K562 (cell line): Measurements from ENCODE around the gene IL31.

Experiments used
- CTCF ChIP-seq, 3 experiments: IDR thresholded peaks in 2 of 3; conservative IDR thresholded peaks in 1 of 3; 2 replicates each; pipeline ENCODE4 v1.5.1; 2011 to 2012; ENCODE audit warnings: low read length in 3 of 3, mild to moderate bottlenecking in 3 of 3, control low read depth in 2 of 3, improper control_type of control experiment in 1 of 3, inconsistent platforms in 1 of 3, low read depth in 1 of 3, mixed read lengths in 1 of 3, moderate library complexity in 1 of 3; ENCODE audit not compliant: insufficient read depth in 2 of 3
- ELF1 ChIP-seq: fragments of 200-800 bp; sonication (Bioruptor generic); IDR thresholded peaks from 2 replicates; pipeline ENCODE4 v1.6.1; 2016; ENCODE audit warnings: missing genetic modification characterization, missing compliant biosample characterization
- HDAC6 ChIP-seq: IDR thresholded peaks from 2 replicates; pipeline ENCODE4 v1.6.1; 2012; ENCODE audit warnings: low read depth, mild to moderate bottlenecking, control low read depth, inconsistent platforms, low read length, moderate library complexity
- NRF1 ChIP-seq, 2 experiments: fragments of 450-650 bp; IDR thresholded peaks in 1 of 2; conservative IDR thresholded peaks in 1 of 2; 2 replicates each; pipeline ENCODE4 v1.6.1; 2014; ENCODE audit warnings: mild to moderate bottlenecking in 2 of 2
- POLR2A ChIP-seq: fragments of 450-650 bp; conservative IDR thresholded peaks from 2 replicates; pipeline ENCODE4 v1.6.1; 2016
- SMC3 ChIP-seq: conservative IDR thresholded peaks from 2 replicates; pipeline ENCODE4 v1.6.1; 2011; ENCODE audit warnings: low read depth, low read length, improper control_type of control experiment; ENCODE audit not compliant: insufficient read depth
- SOX6 ChIP-seq: fragments of 450-650 bp; IDR thresholded peaks from 2 replicates; pipeline ENCODE4 v1.6.1; 2014; ENCODE audit warnings: mild to moderate bottlenecking
- TCF7L2 ChIP-seq: fragments of 150-350 bp; IDR thresholded peaks from 2 replicates; pipeline ENCODE4 v1.6.1; 2016; ENCODE audit warnings: low read depth, mild to moderate bottlenecking, low read length, moderate library complexity
- YY1 ChIP-seq, 3 experiments: IDR thresholded peaks; 2 replicates each; pipeline ENCODE4 v1.6.1; 2011; ENCODE audit warnings: low read length in 2 of 3, mild to moderate bottlenecking in 2 of 3, moderate library complexity in 2 of 3, borderline replicate concordance in 1 of 3, control low read depth in 1 of 3, low read depth in 1 of 3; ENCODE audit not compliant: insufficient read depth in 3 of 3, insufficient replicate concordance in 2 of 3, control insufficient read depth in 1 of 3, insufficient read length in 1 of 3; ENCODE audit errors: extremely low read depth in 1 of 3
- ZBTB11 ChIP-seq, 3 experiments: fragments of 200-800 bp in 1 of 3; fragments of 250-450 bp in 1 of 3; fragments of 450-650 bp in 1 of 3; sonication (Bioruptor Pico) in 1 of 3; sonication (Bioruptor generic) in 1 of 3; formaldehyde crosslinking in 1 of 3; IDR thresholded peaks; 2 replicates each; pipeline versions ENCODE4 v1.6.1 to v1.8.0; 2016 to 2022; ENCODE audit warnings: mild to moderate bottlenecking in 2 of 3, missing genetic modification characterization in 2 of 3, missing compliant biosample characterization in 1 of 3, moderate library complexity in 1 of 3

- TF ChIP-seq CTCF (IDR thresholded peaks at IDR 0.05 in 2 of 3, conservative IDR thresholded peaks at IDR 0.05 in 1 of 3; ENCODE audit: insufficient read depth in 2 of 3, low read depth in 1 of 3, low read length in 3 of 3) (no peak), SOX6 (no peak), NRF1 (conservative IDR thresholded peaks at IDR 0.05 in 1 of 2, IDR thresholded peaks at IDR 0.05 in 1 of 2) (no peak), HDAC6 (no peak), YY1 (IDR thresholded peaks at IDR 0.05; ENCODE audit: borderline replicate concordance in 1 of 3, control insufficient read depth in 1 of 3, extremely low read depth in 1 of 3, insufficient read depth in 3 of 3, insufficient read length in 1 of 3, insufficient replicate concordance in 2 of 3, low read depth in 1 of 3, low read length in 2 of 3) (no peak), ZBTB11 (CRISPR knock-in tag; IDR thresholded peaks at IDR 0.05) (no peak), SMC3 (no peak), TCF7L2 (no peak), ELF1 (tag) (no peak), POLR2A (no peak)
These were observed 41.8 kb upstream of the IL31 start for GRCh38 chr12:122215771-122216170.
